PC-3 (cell line): Measurements from ENCODE around the gene IGFBP1.

Experiments used
- EZH2 ChIP-seq: fragments of 300-600 bp; sonication (generic); IDR thresholded peaks from one replicate; pipeline ENCODE4 v1.6.1; 2017; ENCODE audit warnings: antibody characterized with exemption, mild to moderate bottlenecking, low read length; ENCODE audit not compliant: unreplicated experiment
- EZH2phosphoT487 ChIP-seq: fragments of 300-600 bp; sonication (generic); IDR thresholded peaks from 2 replicates; pipeline ENCODE4 v1.6.1; 2018; ENCODE audit warnings: mild to moderate bottlenecking, antibody characterized with exemption, low read length, borderline replicate concordance
- TF ChIP-seq, protein P1 (sequence below): fragments of 300-600 bp; sonication (generic); conservative IDR thresholded peaks from 2 replicates; pipeline ENCODE4 v1.5.1; 2017; ENCODE audit warnings: antibody characterized with exemption, low read depth, mild to moderate bottlenecking, low read length

DNA sequence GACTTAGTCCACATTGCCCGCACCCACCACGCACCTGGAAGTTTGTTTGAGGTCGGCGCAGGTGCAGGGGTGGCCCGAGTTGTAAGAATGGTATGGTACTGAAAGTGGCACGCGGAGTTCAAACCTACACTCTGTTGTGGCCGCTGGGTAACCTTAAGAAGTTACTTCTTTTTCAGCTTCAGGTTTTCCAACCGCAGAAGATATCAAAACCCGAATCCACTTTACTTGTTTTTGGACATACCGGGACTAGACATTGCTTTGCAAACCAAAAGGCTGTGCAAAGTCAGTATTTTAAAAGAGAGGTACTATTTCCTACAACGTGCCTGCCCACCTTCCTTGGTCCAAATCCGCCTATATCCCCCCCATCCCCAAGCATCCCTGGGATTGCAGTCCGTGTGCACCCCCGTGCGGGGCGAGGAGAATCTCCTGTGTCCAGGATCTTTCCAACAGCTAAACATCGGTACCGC lies 31.7 kb downstream of the IGFBP1 start:
- TF ChIP-seq, protein P1, sequence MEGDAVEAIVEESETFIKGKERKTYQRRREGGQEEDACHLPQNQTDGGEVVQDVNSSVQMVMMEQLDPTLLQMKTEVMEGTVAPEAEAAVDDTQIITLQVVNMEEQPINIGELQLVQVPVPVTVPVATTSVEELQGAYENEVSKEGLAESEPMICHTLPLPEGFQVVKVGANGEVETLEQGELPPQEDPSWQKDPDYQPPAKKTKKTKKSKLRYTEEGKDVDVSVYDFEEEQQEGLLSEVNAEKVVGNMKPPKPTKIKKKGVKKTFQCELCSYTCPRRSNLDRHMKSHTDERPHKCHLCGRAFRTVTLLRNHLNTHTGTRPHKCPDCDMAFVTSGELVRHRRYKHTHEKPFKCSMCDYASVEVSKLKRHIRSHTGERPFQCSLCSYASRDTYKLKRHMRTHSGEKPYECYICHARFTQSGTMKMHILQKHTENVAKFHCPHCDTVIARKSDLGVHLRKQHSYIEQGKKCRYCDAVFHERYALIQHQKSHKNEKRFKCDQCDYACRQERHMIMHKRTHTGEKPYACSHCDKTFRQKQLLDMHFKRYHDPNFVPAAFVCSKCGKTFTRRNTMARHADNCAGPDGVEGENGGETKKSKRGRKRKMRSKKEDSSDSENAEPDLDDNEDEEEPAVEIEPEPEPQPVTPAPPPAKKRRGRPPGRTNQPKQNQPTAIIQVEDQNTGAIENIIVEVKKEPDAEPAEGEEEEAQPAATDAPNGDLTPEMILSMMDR: no peak
- no peak for TF ChIP-seq EZH2
- no peak for TF ChIP-seq EZH2phosphoT487
